ENCODE data around the gene ACTR5. TPM values are rescaled to one million over a fixed set of nuclear protein-coding genes. Genes with fewer than 3 reads are reported as not detected.
A peak's percentile ranks its signal among the peaks of the same experiment; 100 is the strongest.
"Not testable (repeated sequence)": the region's sequence is repeated elsewhere in the genome, so short reads cannot be mapped to it uniquely, and the experiment has no call there.

ACTR5 gene
- total RNA-seq, 1 donor: 9.8 TPM

GRCh38 chr20:38800882-38801281 lies 52.6 kb downstream of the ACTR5 start:
- H3K4me1 ChIP-seq (ENCODE audit: insufficient read depth, low read length): peaks cover 32% of the 10 kb centered on the region
- no peak overlapping the region for H3K4me3 ChIP-seq (ENCODE audit: low read length)
- no peaks in the 10 kb centered on the region for H3K27me3 ChIP-seq (ENCODE audit: insufficient read depth, low read length)
- no peaks in the 10 kb centered on the region for H3K9me3 ChIP-seq (ENCODE audit: low read depth, low read length)

- peaks cover 3% of the 10 kb centered on the region for H3K27me3 ChIP-seq (ENCODE audit: insufficient read depth, low read length)
- H3K4me1 ChIP-seq (ENCODE audit: insufficient read depth, low read length): peaks cover 51% of the 10 kb centered on the region
- no peak overlapping the region for H3K4me3 ChIP-seq (ENCODE audit: low read length)
- no peaks in the 10 kb centered on the region for H3K9me3 ChIP-seq (ENCODE audit: low read depth, low read length)
Observed at GRCh38 chr20:38804221-38804620, 56.0 kb downstream of the ACTR5 start.

DNA sequence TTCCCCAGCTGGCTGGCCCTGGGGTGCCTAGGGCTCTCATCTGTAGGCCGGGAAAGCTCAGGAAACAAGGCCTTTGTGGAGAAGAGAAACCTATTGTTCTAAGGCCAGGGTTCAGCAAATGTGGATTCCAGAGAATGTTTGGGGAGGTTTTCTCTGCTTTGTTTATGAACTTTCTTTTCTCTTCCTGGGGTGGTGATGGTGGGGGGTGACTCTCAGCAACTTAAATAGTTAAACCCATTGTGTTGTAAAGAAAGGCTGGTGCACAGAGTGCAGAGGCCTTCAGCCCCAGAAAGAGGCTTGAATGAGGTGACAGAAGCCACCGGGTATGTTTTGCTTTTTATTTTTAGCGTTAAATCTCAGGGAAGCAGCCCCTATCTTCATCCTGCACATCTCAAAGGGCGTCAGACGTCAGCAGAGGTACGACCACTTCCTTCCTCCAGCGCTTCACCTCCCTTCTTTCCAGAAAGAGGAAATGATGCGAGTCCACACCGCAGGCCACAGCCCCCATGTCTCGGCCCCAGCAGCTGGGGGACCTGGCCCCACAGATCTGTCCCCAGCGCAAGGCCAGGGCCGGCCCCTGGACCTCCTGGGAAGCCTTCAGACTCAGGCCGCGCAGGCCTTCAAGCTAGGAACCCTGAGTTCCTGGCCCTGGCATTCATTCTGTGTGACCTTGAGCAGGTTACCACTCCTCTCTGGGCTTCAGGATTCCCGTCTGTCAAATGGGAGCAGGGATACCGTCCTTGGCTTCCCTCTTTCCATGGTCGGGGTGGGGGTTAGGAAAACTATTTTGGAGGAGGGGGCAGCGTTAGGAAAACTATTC lies 56.6 kb downstream of the ACTR5 start:
- H3K4me3 ChIP-seq (ENCODE audit: low read length): peak overlapping the region; percentile 75
- H3K4me1 ChIP-seq (ENCODE audit: insufficient read depth, low read length): peaks cover 51% of the 10 kb centered on the region
- no peaks in the 10 kb centered on the region for H3K9me3 ChIP-seq (ENCODE audit: low read depth, low read length)
- peaks cover 3% of the 10 kb centered on the region for H3K27me3 ChIP-seq (ENCODE audit: insufficient read depth, low read length)

DNA sequence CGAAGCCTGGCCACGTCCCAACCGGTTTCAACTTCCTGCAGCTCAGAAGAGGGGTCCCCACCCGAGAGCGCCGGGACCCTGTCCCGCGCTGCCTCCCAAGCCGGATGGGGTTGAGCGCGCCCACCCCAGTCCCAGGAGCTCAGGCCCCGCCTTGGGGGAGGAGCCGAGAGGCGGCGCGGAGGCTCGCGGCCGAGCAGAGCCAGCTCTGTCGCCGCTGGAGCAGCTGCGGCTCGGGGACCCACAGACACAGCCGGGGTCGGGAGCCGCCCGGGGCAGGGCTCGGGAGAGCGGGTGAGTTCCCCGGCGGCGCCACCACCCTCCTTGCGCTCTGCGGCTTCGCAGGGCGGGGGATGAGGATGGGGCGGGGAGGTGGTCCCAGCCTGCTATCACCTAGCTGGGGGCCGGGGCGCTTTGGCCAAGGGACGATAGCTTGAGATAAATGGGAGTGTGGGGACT lies 57.3 kb downstream of the ACTR5 start, which contains the start of gene PPP1R16B:
PPP1R16B (plus strand) TSS at position 196 of the 456 bp plus-strand sequence. CDS start 30,229 bp downstream, outside the sequence.
- H3K27me3 ChIP-seq (ENCODE audit: insufficient read depth, low read length): peaks cover 3% of the 10 kb centered on the region
- H3K9me3 ChIP-seq (ENCODE audit: low read depth, low read length): no peaks in the 10 kb centered on the region
- peak within 1 kb of the TSS; percentile 75 for H3K4me3 ChIP-seq (ENCODE audit: low read length)
- H3K4me1 ChIP-seq (ENCODE audit: insufficient read depth, low read length): peaks cover 57% of the 10 kb centered on the region

DNA sequence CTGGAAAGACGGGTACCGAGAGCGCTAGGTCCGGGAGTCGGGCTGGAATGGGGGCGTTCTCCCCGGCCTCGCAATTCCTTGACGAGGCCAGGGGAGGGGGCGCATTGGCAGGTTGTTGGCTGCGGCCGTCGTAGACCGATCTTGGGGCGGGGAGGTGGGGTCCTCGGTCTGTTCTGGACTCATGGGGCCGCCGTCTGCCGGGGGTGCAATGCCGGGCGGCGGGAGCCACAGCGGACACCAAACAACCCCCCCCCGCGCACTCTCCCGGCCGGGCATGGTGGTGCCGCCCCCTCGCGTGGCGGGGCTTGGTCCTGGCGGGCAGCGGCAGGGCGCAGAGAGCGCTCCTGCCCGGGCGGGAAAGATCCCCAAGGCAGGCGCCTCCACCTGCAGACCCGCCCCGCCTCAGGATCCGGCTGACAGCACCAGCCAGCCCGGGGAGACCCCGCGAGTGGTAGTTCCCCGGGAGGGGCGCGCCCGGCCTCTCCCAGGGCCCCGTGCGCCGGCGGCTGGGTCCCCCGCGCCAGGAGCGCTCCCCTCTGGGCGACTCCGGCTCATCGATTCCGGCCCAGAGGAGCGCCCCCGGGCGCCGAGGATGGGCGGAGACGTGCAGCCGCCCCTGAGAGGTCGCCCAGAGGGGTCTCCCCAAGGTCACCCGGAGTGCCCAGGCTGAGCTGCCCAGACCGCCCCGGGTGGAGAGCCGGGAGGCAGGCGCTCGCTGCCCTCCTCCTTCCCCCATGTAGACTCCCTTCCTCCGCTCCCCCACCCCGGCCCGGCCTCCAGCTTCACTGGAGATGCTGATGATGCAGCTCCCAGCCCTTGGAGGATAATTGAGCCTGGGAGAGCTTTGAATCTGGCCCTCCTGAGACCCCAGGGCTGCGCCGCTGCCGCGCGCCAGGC lies 57.9 kb downstream of the ACTR5 start:
- peaks cover 64% of the 10 kb centered on the region for H3K4me1 ChIP-seq (ENCODE audit: insufficient read depth, low read length)
- peak overlapping the region; percentile 75 for H3K4me3 ChIP-seq (ENCODE audit: low read length)
- H3K9me3 ChIP-seq (ENCODE audit: low read depth, low read length): no peaks in the 10 kb centered on the region
- peaks cover 3% of the 10 kb centered on the region for H3K27me3 ChIP-seq (ENCODE audit: insufficient read depth, low read length)

GRCh38 chr20:38806855-38807655 lies 58.8 kb downstream of the ACTR5 start:
- peak overlapping the region; percentile 75 for H3K4me3 ChIP-seq (ENCODE audit: low read length)

GRCh38 chr20:38809942-38810341 lies 61.7 kb downstream of the ACTR5 start:
- no peak overlapping the region for H3K4me3 ChIP-seq (ENCODE audit: low read length)
- H3K9me3 ChIP-seq (ENCODE audit: low read depth, low read length): no peaks in the 10 kb centered on the region
- H3K27me3 ChIP-seq (ENCODE audit: insufficient read depth, low read length): peaks cover 3% of the 10 kb centered on the region
- H3K4me1 ChIP-seq (ENCODE audit: insufficient read depth, low read length): peaks cover 74% of the 10 kb centered on the region

More at GRCh38 chr20:38806855-38807655, 58.8 kb downstream of the ACTR5 start:
- H3K9me3 ChIP-seq (ENCODE audit: low read depth, low read length): no peaks in the 10 kb centered on the region
- H3K4me1 ChIP-seq (ENCODE audit: insufficient read depth, low read length): peaks cover 72% of the 10 kb centered on the region
- peaks cover 3% of the 10 kb centered on the region for H3K27me3 ChIP-seq (ENCODE audit: insufficient read depth, low read length)

- Histone ChIP-seq H3K4me1 (ENCODE audit: insufficient read depth, low read length) (peaks cover 68% of the 10 kb centered on the region), H3K27me3 (ENCODE audit: insufficient read depth, low read length) (peaks cover 3% of the 10 kb centered on the region), H3K4me3 (ENCODE audit: low read length) (no peak overlapping the region), H3K9me3 (ENCODE audit: low read depth, low read length) (no peaks in the 10 kb centered on the region)
Observed at GRCh38 chr20:38810926-38811630, 62.8 kb downstream of the ACTR5 start.

DNA sequence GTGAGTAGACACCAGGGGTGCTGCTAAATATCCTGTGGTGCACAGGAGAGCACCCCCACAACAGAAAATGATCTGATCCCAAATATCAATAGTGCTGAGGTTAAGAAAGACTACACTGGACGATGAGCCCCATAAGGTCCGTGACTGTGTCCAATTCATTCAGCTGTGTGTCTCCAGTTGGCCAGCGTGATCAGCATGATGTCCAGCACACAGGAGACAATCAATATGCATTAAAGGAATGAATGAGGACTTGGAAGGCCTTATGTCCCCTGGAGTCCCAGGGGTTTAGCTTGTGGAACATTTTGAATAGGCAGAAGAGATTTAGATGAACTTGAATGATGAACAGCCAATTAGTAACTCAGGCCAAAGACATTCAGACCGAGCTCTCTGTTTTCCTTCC lies 63.5 kb downstream of the ACTR5 start:
- H3K27me3 ChIP-seq (ENCODE audit: insufficient read depth, low read length): peaks cover 3% of the 10 kb centered on the region
- H3K4me3 ChIP-seq (ENCODE audit: low read length): no peak overlapping the region
- H3K4me1 ChIP-seq (ENCODE audit: insufficient read depth, low read length): peaks cover 68% of the 10 kb centered on the region
- no peaks in the 10 kb centered on the region for H3K9me3 ChIP-seq (ENCODE audit: low read depth, low read length)

DNA sequence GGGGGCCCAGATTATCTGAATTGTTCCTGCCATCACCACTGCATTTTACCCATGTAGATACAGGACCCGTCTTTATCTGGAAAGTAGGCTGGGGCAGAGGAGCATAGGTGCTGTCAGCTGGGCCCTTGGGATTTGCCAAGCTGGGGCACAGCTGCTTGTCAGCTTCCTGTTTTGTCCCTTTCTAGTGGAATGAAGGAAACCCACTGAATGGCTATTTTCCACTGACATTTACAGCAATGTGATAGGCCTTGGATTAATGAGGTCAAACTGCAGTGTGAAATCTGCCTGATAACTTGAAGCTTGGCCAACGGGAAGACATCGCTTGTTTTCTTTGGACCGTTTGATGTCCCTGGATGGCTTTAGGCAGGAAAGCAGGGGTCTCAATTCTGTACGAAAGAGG lies 63.9 kb downstream of the ACTR5 start:
- Histone ChIP-seq H3K4me3 (ENCODE audit: low read length) (no peak overlapping the region), H3K27me3 (ENCODE audit: insufficient read depth, low read length) (peaks cover under 1% of the 10 kb centered on the region), H3K9me3 (ENCODE audit: low read depth, low read length) (no peaks in the 10 kb centered on the region), H3K4me1 (ENCODE audit: insufficient read depth, low read length) (peaks cover 64% of the 10 kb centered on the region)

GRCh38 chr20:38812709-38813573 lies 64.7 kb downstream of the ACTR5 start:
- Histone ChIP-seq H3K9me3 (ENCODE audit: low read depth, low read length) (no peaks in the 10 kb centered on the region), H3K4me1 (ENCODE audit: insufficient read depth, low read length) (peaks cover 57% of the 10 kb centered on the region), H3K4me3 (ENCODE audit: low read length) (no peak overlapping the region), H3K27me3 (ENCODE audit: insufficient read depth, low read length) (no peaks in the 10 kb centered on the region)

DNA sequence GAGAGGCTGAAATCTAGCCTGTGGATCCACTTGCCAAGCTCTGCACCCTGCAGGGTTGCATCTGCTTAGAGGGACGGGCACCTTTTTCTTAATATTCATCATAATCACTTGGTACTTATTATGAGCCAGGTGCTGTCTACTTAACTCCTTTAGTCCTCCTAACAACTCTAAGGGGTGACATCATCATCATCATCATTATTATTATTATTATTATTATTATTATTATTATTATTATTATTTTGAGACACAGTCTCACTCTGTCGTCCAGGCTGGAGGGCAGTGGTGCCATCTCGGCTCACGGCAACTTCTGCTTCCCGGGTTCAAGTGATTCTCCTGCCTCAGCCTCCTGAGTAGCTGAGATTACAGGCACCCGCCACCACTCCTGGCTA lies 65.3 kb downstream of the ACTR5 start:
- peaks cover 56% of the 10 kb centered on the region for H3K4me1 ChIP-seq (ENCODE audit: insufficient read depth, low read length)
- not testable (repeated sequence) for H3K9me3 ChIP-seq (ENCODE audit: low read depth, low read length); H3K27me3 ChIP-seq (ENCODE audit: insufficient read depth, low read length); H3K4me3 ChIP-seq (ENCODE audit: low read length)

DNA sequence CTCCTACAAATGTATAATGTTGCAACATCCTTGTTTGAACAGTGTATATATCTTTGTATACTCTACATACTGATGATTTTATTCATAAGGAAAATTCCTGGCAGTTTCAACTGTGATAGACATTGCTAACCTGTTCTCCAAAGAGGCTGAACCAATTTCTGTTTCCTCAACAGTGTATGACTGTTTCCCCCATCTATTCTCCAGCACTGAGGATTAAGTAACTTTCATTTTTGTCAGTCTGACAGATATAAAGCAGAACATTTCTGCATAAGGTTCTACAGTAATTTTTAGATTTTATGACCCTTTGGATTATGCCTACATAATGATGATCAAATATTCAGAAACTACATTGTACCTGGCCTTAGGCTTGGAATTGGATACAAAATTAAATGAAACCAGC lies 67.2 kb downstream of the ACTR5 start:
- Histone ChIP-seq H3K9me3 (ENCODE audit: low read depth, low read length) (no peaks in the 10 kb centered on the region), H3K27me3 (ENCODE audit: insufficient read depth, low read length) (no peaks in the 10 kb centered on the region), H3K4me3 (ENCODE audit: low read length) (no peak overlapping the region), H3K4me1 (ENCODE audit: insufficient read depth, low read length) (peaks cover 37% of the 10 kb centered on the region)
